ENCODE measurements around the gene KRTAP4-5.
"Not testable (repeated sequence)": the region's sequence is repeated elsewhere in the genome, so short reads cannot be mapped to it uniquely, and the experiment has no call there.

KRTAP4-5 gene

DNA sequence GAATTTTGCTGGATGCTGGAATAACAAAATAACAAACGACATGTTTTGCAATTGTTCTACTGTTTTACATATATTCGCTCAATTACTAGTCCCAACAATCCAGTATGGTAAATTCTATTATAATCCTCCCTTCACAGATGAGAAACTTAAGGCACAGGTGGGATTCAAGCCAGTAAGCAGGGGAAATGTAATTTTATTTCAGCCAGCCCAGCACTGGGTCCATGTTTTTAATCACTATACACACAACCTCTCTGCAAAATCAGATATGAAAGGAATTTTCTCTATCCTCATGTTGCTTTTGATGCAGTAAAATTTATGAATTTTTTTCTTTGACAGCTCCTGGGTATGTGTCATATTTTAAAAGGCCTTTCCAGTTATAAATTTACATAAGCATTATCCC is 4.4 kb downstream of the KRTAP4-5 start:
- DNase-seq: no peak

DNA sequence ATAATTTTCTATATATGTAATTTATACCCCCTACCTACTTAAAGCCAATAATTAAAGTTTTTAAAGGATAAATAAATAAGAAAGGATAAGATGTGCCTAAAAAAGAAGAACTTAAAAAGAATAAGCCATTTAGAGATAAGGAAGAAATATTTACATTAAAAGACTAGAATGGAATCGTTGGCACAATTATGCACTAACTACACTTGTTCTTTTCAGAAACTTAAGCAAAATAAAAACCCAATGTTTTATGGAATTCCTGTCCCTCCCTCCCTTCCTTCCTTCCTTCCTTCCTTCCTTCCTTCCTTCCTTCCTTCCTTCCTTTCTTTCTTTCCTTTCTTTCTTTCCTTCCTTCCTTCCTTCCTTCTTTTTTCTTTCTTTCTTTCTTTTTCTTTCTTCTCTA is 4.8 kb downstream of the KRTAP4-5 start:
- no peak for DNase-seq

DNA sequence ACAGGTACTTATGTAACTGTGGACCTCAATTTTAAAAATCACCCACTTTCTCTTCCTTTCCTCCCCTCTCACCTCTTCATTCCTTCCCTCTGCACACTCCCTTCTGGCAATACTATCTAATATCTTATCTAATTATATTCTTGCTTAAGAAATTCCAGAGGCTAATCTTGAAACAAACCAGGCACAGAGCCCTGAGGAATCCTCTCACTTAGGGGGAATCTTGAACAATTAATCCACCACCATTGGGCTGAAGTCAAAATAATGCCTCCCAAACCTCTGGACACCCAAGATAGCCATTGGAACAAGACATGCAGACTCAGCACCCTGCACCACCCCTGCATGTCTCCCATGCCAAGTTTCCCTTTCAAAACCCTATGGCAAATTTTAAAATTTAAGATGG is 8.3 kb downstream of the KRTAP4-5 start:
- no peak for DNase-seq

DNA sequence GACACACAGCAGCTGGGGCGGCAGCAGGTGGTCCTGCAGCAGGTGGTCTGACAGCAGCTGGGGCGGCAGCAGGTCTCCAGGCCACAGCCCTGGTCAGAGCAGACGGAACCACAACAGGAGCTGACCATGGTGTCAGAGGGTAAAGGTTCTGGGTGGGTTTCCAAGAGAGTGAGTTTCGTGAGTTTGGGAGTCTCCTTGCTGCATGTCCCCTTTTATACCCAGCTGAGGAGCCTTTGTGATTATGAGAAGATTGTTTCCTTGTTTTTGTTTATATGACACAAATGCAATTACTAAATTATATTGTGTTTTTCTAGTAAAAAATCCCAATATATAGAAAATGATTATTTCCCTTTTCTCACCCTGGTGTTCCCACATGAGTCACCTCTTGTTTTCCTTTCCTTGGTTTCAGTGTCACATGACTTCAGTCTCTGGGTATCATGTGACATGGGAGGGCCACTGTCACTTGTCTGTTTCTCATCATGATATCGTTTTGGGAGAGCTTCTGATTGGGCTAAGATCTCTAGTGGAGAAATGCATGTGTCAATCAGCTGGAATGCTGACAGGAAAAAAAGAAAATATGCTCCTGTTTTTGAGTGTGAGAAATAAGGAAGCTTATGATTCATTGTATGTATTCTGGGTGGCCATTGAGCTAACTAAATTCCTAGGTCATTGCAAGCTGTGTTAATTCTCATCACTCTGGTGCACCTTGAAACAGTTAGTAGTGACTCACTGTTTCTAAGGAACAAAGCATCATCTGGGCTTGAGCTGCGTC is 9.1 kb downstream of the KRTAP4-5 start, which contains the start of gene KRTAP4-6:
Gene KRTAP4-6, minus strand, starts transcription at position 185 of the 772 bp plus-strand sequence. Its CDS starts 57 bp downstream, at position 128.
- DNase-seq: no peak

DNA sequence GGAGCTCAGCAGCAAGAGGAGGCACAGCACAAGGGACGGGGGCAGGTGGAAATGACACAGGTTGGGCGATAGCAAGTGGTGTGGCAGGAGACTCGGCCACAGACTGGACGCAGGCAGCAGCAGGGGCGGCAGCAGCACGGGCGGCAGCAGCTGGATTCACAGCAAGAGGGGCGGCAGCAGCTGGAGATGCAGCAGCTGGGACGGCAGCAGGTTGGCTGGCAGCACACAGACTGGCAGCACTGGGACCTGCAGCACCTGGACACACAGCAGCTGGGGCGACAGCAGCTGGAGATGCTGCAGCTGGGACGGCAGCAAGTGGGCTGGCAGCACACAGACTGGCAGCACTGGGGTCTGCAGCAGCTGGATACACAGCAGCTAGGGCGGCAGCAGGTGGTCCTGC is 9.8 kb downstream of the KRTAP4-5 start:
- DNase-seq: not testable (repeated sequence)

DNA sequence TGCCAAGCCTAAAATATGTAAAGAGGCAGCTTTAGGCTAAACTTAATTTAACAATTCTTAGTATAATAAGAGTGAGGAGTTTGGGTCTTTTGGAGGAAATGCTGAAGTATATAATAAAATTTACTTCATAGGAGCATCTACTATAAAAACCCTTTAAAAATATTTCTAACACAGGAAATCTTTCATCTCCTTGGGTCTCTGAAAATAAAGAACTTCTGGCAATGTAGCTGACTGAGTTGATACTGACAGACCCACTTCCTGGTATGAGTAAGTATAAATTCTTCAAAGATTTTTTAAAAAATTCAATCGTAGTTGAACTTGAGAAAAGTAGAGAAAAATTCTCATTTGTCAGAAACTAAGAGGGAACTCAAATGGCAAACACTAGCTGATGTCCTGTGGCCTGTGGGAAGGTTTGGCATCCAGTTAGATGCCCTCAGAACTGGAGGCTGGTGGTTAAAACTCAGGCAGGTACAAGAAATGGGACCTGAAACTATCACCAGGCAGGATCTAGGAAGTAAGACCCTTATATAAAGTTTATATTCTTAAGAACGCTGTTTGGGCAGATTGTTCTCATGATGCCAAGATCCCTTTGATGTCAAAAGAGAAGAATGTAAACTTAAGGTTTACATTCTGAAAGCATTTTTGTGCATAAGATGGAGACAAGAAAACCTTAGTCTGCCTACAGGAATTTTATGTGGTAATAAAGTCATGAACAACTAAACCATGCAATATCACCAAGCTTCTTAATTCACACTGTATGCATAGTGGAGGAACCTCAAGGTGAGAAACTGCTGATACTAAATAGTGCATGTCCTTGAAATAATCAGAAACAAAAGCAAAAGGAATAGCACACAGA is 15.5 kb downstream of the KRTAP4-5 start:
- DNase-seq: no peak

DNA sequence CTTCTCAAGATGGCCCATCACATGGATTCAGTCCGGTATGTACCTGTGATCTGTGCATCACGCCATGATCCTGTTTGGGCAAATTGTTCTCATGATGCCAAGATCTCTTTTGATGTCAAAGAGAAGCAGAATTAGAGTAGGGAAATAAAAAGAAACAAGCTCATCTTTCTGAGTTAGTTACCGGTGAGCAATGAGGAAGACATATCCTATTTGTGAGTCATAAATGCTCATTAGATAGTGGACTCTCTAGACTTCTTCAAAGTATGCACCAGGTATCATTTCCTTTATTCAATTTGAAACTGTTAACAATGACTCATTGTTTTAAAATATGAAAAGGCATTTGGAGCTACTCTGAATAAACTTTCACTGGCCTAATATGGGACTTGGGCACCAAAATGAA is 17.6 kb downstream of the KRTAP4-5 start:
- DNase-seq: no peak

DNA sequence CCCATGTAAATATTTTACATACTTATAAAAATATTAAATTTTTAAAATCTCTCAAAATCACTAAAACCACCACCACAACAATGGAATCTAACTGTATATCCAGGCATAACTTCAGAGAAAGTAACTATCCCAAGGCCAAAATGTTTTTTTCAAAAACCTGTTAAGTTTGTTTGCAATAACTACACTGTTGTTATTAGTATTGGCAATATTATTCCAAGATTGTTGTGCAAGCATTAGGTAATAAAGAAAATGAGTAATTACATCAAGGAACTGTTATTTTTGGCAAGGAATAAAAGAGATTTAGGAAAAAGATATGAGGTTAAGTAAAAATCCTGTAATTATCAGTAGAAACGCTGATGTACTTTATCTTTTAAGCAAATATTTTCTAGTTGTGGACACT is 22.3 kb downstream of the KRTAP4-5 start:
- DNase-seq: no peak

DNA sequence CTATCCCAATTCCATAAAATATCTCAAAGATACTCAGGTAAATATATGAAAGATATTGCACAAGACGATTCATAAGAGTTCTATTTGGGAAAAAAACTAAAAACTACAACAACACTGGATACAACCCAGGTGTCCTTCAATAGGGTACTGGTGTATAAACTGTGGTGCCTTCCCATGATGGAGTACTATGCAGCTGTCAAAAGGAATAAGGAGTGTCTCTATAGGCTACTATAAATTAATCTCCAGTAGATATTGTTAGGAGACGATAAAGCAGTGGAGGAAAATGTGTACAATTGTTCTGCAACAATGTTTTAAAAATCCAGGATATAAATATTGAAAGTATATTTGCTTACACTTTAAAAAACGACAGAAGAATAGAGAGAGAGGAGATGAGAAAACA is 23.2 kb downstream of the KRTAP4-5 start:
- no peak for DNase-seq

DNA sequence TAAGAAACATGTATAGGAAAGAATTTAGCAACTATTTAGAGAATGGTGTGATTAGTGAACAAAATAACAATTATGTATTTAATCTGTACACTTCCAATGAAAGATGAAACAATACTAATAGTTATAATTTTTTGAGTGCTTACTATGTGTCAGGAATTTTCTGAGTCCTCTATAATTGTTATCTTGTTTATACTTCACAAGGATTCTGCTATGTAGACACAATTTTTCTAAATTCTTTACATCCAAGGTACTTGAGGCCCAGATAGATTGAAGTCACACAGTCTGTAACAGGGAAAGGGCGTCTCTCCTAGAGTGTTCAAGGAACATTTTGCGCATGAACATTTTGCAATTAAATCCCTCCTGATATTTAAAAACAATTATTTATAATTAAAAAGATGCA is 24.6 kb downstream of the KRTAP4-5 start:
- no peak for DNase-seq

DNA sequence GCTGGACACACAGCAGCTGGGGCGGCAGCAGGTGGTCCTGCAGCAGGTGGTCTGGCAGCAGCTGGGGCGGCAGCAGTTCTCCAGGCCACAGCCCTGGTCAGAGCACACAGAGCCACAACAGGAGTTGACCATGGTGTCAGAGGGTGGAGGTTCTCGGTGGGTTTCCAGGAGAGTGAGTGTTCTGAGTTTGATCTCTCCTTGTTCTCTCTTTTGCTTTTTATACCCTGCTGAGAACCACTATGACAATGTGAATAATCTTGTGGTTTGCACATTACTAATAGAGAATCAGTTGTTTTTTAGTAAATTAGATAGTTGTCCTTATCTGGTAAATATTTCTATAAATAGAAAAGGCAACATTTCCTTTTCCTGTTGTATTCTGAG is 25.6 kb downstream of the KRTAP4-5 start, which contains the start of gene KRTAP4-12:
Gene KRTAP4-12, minus strand, starts transcription at position 192 of the 381 bp plus-strand sequence. Its CDS starts 60 bp downstream, at position 132.
- DNase-seq: not testable (repeated sequence)

DNA sequence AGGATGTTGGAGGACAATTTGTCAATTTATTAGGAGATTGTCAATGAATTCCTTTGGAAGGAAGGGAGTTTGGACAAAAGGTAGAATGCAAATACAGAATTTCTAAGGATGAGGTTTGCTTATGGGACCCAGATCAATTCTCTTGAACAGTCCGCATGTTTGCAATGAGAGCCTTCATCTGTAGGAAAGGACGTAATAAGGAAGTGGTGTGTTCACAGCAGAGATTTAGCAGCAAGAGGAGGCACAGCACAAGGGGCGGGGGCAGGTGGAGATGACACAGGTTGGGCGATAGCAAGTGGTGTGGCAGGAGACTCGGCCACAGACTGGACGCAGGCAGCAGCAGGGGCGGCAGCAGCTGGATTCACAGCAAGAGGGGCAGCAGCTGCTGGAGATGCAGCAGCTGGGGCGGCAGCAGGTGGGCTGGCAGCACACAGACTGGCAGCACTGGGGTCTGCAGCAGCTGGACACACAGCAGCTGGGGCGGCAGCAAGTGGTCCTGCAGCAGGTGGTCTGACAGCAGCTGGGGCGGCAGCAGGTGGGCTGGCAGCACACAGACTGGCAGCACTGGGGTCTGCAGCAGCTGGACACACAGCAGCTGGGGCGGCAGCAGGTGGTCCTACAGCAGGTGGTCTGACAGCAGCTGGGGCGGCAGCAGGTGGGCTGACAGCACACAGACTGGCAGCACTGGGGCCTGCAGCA is 26.2 kb downstream of the KRTAP4-5 start:
- DNase-seq: not testable (repeated sequence)

DNA sequence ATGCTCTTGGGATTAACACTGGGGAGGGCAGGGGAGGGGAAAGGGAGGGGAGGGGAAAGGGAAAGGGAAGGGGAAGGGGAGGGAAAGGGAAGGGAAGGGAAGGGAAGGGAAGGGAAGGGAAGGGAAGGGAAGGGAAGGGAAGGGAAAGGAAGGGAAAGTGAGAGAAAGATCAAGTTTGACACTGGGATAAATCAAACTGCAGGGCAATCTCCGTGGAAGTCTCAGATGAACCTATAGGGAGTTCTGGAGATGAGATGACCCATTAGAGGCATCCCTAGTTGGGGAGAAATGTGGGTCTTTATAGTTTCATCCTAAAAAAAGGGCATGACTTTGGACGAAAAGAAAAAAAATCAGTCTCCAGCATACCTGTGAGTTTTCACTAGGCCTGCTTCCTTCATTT is 27.9 kb downstream of the KRTAP4-5 start:
- DNase-seq: no peak

DNA sequence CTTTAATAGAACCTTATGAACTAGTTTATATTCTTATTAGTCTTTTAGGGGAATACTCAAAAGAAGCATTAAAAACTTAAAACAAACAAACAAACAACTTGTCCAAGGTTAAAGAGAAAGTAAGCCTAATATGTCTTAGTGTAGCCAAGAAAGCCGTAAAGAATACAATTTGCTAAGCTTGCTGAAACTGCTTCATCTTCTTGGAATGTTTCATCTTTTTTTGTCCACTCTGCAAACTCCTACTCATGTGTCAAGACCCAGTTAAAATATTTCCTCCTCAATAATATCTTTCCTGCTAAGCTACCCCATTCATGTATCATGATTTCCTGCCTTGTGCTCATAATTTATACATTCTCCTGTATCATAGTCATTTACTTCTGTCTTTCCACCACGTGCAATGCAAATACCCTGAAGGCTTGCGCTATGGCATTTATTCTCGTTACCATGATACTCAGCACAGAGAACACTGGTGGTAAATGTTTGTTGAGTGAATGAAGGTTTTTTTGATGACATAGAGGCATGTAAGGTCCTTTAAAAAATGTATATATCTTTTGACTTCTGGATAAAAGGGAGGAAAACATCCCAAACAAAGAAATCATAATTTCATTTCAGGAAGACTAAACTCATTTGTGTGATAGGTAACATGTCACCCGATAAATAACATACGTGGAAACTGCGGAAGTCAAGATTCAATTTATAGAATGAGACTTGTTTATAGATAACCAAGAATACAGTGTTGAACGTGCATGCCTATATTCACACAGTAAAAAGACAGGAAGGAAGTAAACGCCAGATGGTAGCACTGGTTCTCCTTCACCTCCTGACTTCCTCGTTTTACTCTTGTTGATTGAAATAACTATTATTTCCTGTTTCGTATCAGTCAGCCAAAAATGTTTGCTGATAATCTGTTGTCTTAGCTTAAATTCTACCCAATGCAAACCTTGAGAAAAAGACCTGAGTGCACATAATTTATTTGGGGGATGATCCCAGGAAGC is 29.6 kb downstream of the KRTAP4-5 start:
- DNase-seq: peak; percentile 51

DNA sequence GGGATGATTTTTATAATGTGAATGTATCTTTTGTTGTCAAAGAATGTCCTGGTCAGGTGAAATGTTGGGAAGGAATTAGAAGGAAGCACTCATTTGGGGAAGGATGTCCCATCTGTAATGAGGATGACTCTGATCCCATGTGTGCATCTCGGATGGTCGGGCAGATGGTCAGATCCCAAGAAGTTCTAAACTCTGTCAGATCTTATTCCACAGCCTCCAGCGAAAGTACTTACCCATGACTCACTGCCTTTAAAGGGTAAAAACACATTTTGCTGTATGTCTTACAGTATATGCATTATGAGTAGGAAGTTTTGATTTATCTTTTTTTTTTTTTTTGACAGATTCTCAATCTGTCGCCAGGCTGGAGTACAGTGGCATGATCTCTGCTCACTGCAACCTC is 30.9 kb downstream of the KRTAP4-5 start:
- no peak for DNase-seq

DNA sequence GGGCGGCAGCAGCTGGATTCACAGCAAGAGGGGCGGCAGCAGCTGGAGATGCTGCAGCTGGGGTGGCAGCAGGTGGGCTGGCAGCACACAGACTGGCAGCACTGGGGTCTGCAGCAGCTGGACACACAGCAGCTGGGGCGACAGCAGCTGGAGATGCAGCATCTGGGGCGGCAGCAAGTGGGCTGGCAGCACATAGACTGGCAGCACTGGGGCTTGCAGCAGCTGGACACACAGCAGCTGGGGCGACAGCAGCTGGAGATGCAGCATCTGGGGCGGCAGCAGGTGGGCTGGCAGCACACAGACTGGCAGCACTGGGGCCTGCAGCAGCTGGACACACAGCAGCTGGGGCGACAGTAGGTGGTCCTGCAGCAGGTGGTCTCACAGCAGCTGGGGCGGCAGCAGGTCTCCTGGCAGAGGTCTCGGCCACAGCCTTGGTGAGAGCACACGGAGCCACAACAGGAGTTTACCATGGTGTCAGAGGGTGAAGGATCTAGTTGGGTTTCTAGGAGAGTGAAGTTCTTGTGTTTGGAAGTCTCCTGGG is 31.7 kb downstream of the KRTAP4-5 start, which contains the start of gene KRTAP4-11:
Gene KRTAP4-11, minus strand, starts transcription at position 528 of the 541 bp plus-strand sequence. Its CDS starts 58 bp downstream, at position 470.
- DNase-seq: not testable (repeated sequence)

DNA sequence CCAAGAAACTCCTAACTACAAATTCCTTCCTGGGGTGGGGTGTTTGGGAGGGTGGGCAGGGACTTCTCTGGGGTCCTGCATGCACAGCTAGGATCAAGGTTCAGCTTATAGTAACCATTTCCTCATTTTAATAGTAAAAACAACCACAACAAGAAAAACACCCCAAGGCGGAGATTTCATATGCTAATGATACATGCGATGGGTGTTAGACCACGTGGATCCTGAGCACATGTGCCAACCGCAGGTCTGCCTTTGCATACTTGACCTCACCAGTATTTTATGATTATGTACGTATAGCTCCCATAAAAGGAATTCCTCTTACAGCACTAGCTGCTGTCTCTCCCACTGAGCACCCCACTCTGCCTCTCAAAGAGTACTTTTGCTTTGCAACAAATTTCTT is 33.3 kb downstream of the KRTAP4-5 start:
- DNase-seq: no peak

DNA sequence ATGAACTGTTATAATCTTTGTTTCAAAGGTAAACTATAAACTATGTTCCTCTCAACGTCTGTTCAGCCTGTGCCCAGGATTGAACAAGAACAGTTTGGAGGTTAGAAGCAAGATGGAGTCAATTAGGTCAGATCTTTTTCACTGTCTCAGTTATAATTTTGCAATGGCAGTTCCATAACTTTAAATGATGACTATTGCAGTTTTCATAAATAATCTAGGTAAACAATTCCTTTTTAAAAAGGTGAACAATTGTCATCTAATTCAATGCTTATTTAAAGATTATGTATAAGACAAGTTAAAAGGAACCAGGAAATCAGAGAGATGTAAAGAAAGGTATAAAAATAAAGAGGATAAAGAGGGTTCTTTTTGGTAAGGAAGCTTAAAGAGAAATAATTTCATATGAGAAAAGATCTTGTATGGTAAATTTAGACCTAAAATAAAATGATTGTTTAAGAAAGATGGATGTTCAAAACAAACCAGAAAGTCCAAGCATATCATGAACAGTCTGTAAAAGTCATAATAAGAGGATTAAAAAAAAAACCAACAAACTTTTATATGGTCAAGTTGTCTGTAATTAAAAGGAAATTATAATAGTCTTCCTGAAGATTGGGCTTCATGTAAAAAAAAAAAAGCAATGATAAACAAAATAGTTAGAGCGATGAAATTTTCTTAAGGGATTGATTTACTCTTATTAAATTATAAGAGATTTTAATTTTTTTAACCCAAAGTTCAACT is 38.3 kb downstream of the KRTAP4-5 start:
- DNase-seq: no peak

DNA sequence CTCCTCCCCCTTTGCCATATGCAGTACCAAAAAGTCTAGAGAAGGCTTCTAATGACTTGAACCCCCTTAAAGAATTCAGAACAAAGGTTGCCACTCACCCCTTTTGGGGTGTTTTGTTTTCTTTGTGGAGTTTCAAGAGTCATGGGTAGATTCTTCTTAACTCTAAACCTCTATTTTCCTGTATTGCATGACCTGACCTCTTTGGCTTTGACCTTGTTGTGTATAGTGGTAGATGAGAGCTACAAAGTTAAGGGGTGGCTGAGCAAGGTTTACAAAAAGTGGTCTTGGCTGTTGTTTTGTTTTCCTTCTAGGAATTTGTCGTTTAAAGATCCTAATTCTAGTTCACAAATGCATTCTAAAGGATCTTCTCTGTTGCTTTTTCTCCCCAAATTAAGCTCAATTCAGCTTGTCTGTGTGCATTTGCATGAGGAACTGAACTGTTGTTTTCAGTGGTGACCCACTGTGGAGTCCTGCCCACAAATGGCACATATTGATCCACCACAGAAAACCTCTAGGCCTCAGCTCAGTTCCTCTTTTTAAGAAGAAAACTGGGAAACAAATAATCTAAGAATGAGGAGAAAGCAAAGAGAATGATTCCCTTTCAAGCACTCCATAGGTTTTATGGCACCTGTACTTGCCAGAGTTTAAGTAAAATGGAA is 40.8 kb downstream of the KRTAP4-5 start:
- DNase-seq: not testable (repeated sequence)

DNA sequence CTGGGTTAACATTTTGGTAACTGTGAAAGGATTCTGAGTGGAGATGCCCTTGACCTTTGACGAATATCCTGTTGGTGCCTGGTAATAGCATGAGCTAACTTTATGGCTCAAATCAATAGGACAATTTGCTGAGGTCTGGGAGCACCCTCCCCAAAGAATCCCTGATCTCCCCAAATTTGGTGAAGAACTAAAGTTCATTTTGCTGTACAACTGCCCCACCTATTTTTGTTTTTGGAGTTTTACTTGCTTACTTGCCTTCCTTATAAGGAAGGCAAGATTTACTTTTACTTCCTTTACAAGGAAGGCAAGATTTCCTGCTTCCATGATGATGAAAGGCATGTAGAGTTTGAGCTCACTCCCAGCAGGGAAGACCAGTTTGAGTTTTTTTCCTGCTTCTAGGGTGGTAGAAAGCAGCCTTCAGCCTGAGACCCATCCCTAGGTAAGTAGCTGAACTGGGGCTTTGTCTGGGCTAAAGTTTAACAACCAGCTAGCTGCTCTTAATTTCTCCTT is 41.6 kb downstream of the KRTAP4-5 start:
- no peak for DNase-seq

Data from GDM1 (cell line).